A549 (cell line): ENCODE data around the gene MAD1L1. TPM values are rescaled to one million over a fixed set of nuclear protein-coding genes. Genes with fewer than 3 reads are reported as not detected.
"Not testable (repeated sequence)": the region's sequence is repeated elsewhere in the genome, so short reads cannot be mapped to it uniquely, and the experiment has no call there.

ENCODE experiments used
- ATAC-seq, 2 experiments: fragments of 200-7000 bp in 1 of 2; fragments of >200 bp in 1 of 2; cut with Nextera tagmentation in 1 of 2; cut with Tn5 transposase in 1 of 2; 3 replicates each; pipeline versions ENCODE4 v1.8.0 to v1.9.1; 2018 to 2020; ENCODE audit warnings: mild to moderate bottlenecking in 1 of 2, moderate library complexity in 1 of 2
- CTCF ChIA-PET: fragments of 300-600 bp; sonication (Branson Sonifier 250); formaldehyde crosslinking; extraction: SDS; loops from one replicate; lab custom pipeline; 2021; ENCODE audit warnings: antibody characterized with exemption, inconsistent platforms; lab: Yijun Ruan, JAX
- POLR2A ChIA-PET: fragments of 350-600 bp; formaldehyde crosslinking; extraction: SDS; loops from one replicate; lab custom pipeline; 2021; ENCODE audit warnings: antibody characterized with exemption, inconsistent platforms; lab: Yijun Ruan, JAX
- DNase-seq, 2 experiments: peaks; one replicate each; pipeline versions ENCODE4 v3.0.0 to v3.0.0-alpha.2; 2011 to 2016; ENCODE audit warnings: low read depth in 1 of 2, low spot score in 1 of 2
- FAIRE-seq: peaks from 2 replicates; lab custom pipeline; 2011; peaks lifted over from hg19 to GRCh38; lab: Jason Lieb, UNC
- H3K27ac ChIP-seq, 2 experiments: fragments of >200 bp; sonication (Bioruptor Twin); formaldehyde crosslinking; 3 replicates each; pipeline ENCODE4 v1.5.1; 2016 to 2017
- H3K4me1 ChIP-seq: fragments of >200 bp; sonication (Bioruptor Twin); formaldehyde crosslinking; 3 replicates; pipeline ENCODE4 v1.6.1; 2016
- H3K4me2 ChIP-seq: fragments of >200 bp; sonication (Bioruptor Twin); formaldehyde crosslinking; 3 replicates; pipeline ENCODE4 v1.6.1; 2016
- H3K4me3 ChIP-seq: fragments of >200 bp; sonication (Bioruptor Twin); formaldehyde crosslinking; 3 replicates; pipeline ENCODE4 v1.5.1; 2016
- H3K9me3 ChIP-seq: fragments of >200 bp; sonication (Bioruptor Twin); formaldehyde crosslinking; 3 replicates; pipeline ENCODE4 v1.6.1; 2016
- CBX2 ChIP-seq: fragments of 200-600 bp; sonication (generic); IDR thresholded peaks from 2 replicates; pipeline ENCODE4 v1.6.1; 2016; ENCODE audit warnings: low read depth, mild to moderate bottlenecking, borderline replicate concordance
- CEBPB ChIP-seq, 2 experiments: fragments of >200 bp in 1 of 2; sonication (Bioruptor Twin) in 1 of 2; formaldehyde crosslinking in 1 of 2; IDR thresholded peaks; 2 replicates each; pipeline ENCODE4 v1.6.1; 2012 to 2016
- CHD4 ChIP-seq: fragments of 200-600 bp; sonication (generic); IDR thresholded peaks from 2 replicates; pipeline ENCODE4 v1.6.1; 2016; ENCODE audit warnings: antibody characterized with exemption, mild to moderate bottlenecking, borderline replicate concordance
- ESRRA ChIP-seq: fragments of 150-350 bp; IDR thresholded peaks from 2 replicates; pipeline ENCODE4 v1.6.1; 2014; ENCODE audit warnings: mild to moderate bottlenecking, low read length, borderline replicate concordance
- JUN ChIP-seq, 2 experiments: fragments of >200 bp; sonication (Bioruptor Twin); formaldehyde crosslinking; IDR thresholded peaks; 2 replicates in 1 of 2; 3 replicates in 1 of 2; pipeline ENCODE4 v1.6.1; 2016 to 2017
- JUNB ChIP-seq: fragments of >200 bp; sonication (Bioruptor Twin); formaldehyde crosslinking; IDR thresholded peaks from 2 replicates; pipeline ENCODE4 v1.6.1; 2016
- KDM5A ChIP-seq: fragments of 200-600 bp; sonication (generic); IDR thresholded peaks from 2 replicates; pipeline ENCODE4 v1.6.1; 2016; ENCODE audit warnings: antibody characterized with exemption, mild to moderate bottlenecking
- MAFK ChIP-seq: fragments of 450-650 bp; IDR thresholded peaks from 2 replicates; pipeline ENCODE4 v1.6.1; 2014; ENCODE audit not compliant: partially characterized antibody
- MAZ ChIP-seq: fragments of 150-350 bp; IDR thresholded peaks from 2 replicates; pipeline ENCODE4 v1.6.1; 2014; ENCODE audit warnings: antibody characterized with exemption, low read depth, low read length, borderline replicate concordance
- MYC ChIP-seq: IDR thresholded peaks from 2 replicates; pipeline ENCODE4 v1.6.1; 2012; ENCODE audit warnings: mild to moderate bottlenecking, inconsistent platforms, low read length, improper control_type of control experiment, borderline replicate concordance
- RAD21 ChIP-seq, 2 experiments: fragments of >200 bp in 1 of 2; sonication (Bioruptor Twin) in 1 of 2; formaldehyde crosslinking in 1 of 2; IDR thresholded peaks in 1 of 2; conservative IDR thresholded peaks in 1 of 2; 2 replicates in 1 of 2; 3 replicates in 1 of 2; pipeline ENCODE4 v1.6.1; 2012 to 2018; ENCODE audit warnings: inconsistent platforms in 1 of 2
- RFX5 ChIP-seq: fragments of 450-650 bp; IDR thresholded peaks from 2 replicates; pipeline ENCODE4 v1.7.1; 2014; ENCODE audit warnings: antibody characterized with exemption, mild to moderate bottlenecking, moderate library complexity
- RNF2 ChIP-seq: fragments of 200-600 bp; sonication (generic); IDR thresholded peaks from 2 replicates; pipeline ENCODE4 v1.6.1; 2016; ENCODE audit warnings: low read depth, mild to moderate bottlenecking, antibody characterized with exemption, moderate library complexity, borderline replicate concordance
- TP53 ChIP-seq: fragments of 250-450 bp; sonication (Bioruptor Pico); IDR thresholded peaks from 2 replicates; pipeline ENCODE4 v1.5.0; 2021; ENCODE audit warnings: mild to moderate bottlenecking, moderate library complexity
- WGBS: methylation state at CpG from one replicate; pipeline ENCODE4 v1.1.6; 2017; ENCODE audit errors: missing lambda C conversion rate; 5-methylcytosine and 5-hydroxymethylcytosine counted together
- polyA plus RNA-seq, 4 experiments: library from polyadenylated mRNA; depleted of rRNA in 3 of 4; stranded (reverse); fragments of >200 nt; fragmentation: RNase III in 1 of 4; extraction: RNeasy Plus Mini Kit Qiagen cat#74134 plus additional on column Dnase treatment in 1 of 4; gene quantifications; 2 replicates in 3 of 4; 3 replicates in 1 of 4; pipeline ENCODE4 v1.2.3, GENCODE V29; 2011 to 2017
- TF ChIP-seq, protein P1 (sequence below): fragments of 200-600 bp; sonication (generic); IDR thresholded peaks from 2 replicates; pipeline ENCODE4 v1.6.1; 2016; ENCODE audit warnings: antibody characterized with exemption, mild to moderate bottlenecking, moderate library complexity
- TF ChIP-seq, protein P2 (sequence below): IDR thresholded peaks from 2 replicates; pipeline ENCODE4 v1.6.1; 2012
- TF ChIP-seq, protein P3 (sequence below): fragments of 150-350 bp; IDR thresholded peaks from 2 replicates; pipeline ENCODE4 v1.6.1; 2014; ENCODE audit warnings: low read depth, mild to moderate bottlenecking, low read length

Gene MAD1L1
- polyA plus RNA-seq, 2 of the 4 experiments (the other 2 are of a cell fraction) = 13.6 to 16.6 TPM

DNA sequence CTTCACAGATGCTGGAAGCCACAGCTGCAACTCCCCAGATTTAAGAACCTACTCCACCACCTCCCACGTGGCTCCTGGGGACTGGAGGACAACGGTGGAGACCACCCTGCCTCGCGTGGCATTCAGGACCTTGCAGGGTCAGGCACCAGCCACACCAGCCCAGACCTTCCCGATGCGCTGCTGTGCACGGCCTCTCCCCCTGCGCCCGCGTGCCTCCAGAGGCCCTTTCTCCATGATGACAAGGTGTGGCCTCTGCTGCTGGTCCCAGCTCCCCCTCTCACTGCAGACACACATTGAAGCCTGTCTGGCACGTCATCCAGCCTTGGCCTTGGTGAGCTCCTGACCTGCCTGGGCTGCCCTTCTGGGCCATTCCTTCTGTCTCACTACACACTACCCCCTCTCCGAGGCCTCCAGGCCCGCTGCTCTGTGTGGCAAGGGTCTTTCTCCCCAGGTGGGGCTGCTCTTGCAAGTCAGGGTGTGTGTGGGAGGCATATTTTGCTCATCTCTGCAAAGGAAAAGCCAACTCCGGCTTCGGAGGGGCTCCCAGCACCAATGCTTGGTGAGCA, 254.8 kb downstream of the MAD1L1 start:
- no peak overlapping the region for H3K4me2 ChIP-seq
- H3K27ac ChIP-seq = no peak overlapping the region
- ATAC-seq (no peak), DNase-seq (no peak), FAIRE-seq (no peak)
- POLR2A ChIA-PET = no interaction called here
- WGBS = 96% methylated on average over 14 of the region's 15 CpGs
- no peak overlapping the region for H3K4me3 ChIP-seq
- H3K4me1 ChIP-seq = no peaks in the 10 kb centered on the region
- no peaks in the 10 kb centered on the region for H3K9me3 ChIP-seq
- CTCF ChIA-PET = no interaction called here
- no peak for TF ChIP-seq JUN (IDR thresholded peaks at IDR 0.05)
- TF ChIP-seq CEBPB (IDR thresholded peaks at IDR 0.05) = no peak
- no peak for TF ChIP-seq RNF2

DNA sequence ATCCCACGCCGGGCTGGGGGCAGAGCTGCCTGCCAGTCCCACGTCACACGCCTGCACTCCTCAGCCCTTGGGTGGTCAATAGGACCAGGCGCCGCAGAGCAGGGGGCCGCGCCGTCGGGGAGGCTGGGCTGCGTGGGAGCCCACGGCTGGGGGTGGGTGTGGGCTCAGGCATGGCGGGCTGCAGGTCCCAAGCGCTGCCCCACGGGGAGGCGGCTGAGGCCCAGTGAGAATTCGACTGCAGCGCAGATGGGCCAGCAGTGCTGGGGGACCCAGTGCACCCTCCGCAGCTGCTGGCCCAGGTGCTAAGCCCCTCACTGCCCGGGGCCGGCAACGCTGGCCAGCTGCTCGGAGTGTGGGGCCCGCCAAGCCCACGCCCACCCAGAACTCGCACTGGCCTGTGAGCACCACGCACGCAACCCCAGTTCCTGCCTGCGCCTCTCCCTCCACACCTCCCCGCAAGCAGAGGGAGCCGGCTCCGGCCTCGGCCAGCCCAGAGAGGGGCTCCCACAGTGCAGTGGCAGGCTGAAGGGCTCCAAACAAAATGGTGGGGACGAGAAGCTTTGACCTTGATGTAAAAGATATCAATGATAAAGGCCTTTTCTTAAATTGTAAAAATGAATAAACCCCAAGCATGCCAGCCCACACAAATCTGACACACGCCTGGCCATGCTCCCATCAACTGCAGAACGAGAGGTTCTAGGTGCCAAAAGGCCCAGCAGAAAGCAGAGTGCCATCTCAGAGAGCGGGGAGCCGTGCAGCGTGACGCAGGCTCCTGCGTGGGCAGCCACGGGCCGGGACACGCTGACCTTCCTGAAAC, 255.5 kb downstream of the MAD1L1 start:
- H3K4me2 ChIP-seq = no peak overlapping the region
- H3K9me3 ChIP-seq = no peaks in the 10 kb centered on the region
- POLR2A ChIA-PET = interaction anchor here (0.6 kb wide), 1 partner anchor 78 kb away, joined by 5 read pairs; no protein-coding TSS in a partner anchor
- no peak overlapping the region for H3K27ac ChIP-seq
- TF ChIP-seq JUNB = no peak
- no peak for TF ChIP-seq CHD4
- TF ChIP-seq RFX5 = no peak
- TF ChIP-seq CBX2 = no peak
- no peak for TF ChIP-seq ESRRA
- TF ChIP-seq, protein P1, sequence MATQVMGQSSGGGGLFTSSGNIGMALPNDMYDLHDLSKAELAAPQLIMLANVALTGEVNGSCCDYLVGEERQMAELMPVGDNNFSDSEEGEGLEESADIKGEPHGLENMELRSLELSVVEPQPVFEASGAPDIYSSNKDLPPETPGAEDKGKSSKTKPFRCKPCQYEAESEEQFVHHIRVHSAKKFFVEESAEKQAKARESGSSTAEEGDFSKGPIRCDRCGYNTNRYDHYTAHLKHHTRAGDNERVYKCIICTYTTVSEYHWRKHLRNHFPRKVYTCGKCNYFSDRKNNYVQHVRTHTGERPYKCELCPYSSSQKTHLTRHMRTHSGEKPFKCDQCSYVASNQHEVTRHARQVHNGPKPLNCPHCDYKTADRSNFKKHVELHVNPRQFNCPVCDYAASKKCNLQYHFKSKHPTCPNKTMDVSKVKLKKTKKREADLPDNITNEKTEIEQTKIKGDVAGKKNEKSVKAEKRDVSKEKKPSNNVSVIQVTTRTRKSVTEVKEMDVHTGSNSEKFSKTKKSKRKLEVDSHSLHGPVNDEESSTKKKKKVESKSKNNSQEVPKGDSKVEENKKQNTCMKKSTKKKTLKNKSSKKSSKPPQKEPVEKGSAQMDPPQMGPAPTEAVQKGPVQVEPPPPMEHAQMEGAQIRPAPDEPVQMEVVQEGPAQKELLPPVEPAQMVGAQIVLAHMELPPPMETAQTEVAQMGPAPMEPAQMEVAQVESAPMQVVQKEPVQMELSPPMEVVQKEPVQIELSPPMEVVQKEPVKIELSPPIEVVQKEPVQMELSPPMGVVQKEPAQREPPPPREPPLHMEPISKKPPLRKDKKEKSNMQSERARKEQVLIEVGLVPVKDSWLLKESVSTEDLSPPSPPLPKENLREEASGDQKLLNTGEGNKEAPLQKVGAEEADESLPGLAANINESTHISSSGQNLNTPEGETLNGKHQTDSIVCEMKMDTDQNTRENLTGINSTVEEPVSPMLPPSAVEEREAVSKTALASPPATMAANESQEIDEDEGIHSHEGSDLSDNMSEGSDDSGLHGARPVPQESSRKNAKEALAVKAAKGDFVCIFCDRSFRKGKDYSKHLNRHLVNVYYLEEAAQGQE = no peak
- TF ChIP-seq KDM5A = no peak
- TF ChIP-seq MYC = no peak
- TF ChIP-seq TP53 = no peak
- no peak for TF ChIP-seq RAD21 (conservative IDR thresholded peaks at IDR 0.05 in 1 of 2, IDR thresholded peaks at IDR 0.05 in 1 of 2)
- no peak for TF ChIP-seq MAZ
- TF ChIP-seq, protein P2, sequence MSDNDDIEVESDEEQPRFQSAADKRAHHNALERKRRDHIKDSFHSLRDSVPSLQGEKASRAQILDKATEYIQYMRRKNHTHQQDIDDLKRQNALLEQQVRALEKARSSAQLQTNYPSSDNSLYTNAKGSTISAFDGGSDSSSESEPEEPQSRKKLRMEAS = no peak
- TF ChIP-seq, protein P3, sequence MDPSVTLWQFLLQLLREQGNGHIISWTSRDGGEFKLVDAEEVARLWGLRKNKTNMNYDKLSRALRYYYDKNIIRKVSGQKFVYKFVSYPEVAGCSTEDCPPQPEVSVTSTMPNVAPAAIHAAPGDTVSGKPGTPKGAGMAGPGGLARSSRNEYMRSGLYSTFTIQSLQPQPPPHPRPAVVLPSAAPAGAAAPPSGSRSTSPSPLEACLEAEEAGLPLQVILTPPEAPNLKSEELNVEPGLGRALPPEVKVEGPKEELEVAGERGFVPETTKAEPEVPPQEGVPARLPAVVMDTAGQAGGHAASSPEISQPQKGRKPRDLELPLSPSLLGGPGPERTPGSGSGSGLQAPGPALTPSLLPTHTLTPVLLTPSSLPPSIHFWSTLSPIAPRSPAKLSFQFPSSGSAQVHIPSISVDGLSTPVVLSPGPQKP = no peak
- TF ChIP-seq, all 56 proteins: peak for 0
- Histone ChIP-seq H3K4me3 (no peak overlapping the region), H3K4me1 (no peaks in the 10 kb centered on the region)
- FAIRE-seq (no peak), DNase-seq (no peak), ATAC-seq (no peak)
- 93% methylated on average over 32 of the region's 44 CpGs for WGBS
- CTCF ChIA-PET = no interaction called here

GRCh38 chr7:1976521-1976920, 256.2 kb downstream of the MAD1L1 start:
- peak in 1 of 2 experiments; percentile 20 for DNase-seq
- H3K4me1 ChIP-seq, H3K27ac ChIP-seq, H3K4me2 ChIP-seq, H3K9me3 ChIP-seq, H3K4me3 ChIP-seq, ATAC-seq, CTCF ChIA-PET, FAIRE-seq: not testable (repeated sequence)
- POLR2A ChIA-PET = interaction anchor here (0.6 kb wide), 1 partner anchor 79 kb away, joined by 5 read pairs; no protein-coding TSS in a partner anchor
- TF ChIP-seq MAFK = peak; percentile 68
- 92% methylated on average over 8 of the region's 8 CpGs for WGBS
